Keratinocyte (primary cell): ENCODE data around the gene ARHGAP18. TPM values are rescaled to one million over a fixed set of nuclear protein-coding genes. Genes with fewer than 3 reads are reported as not detected.

Experiments
- DNase-seq: peaks from one replicate; pipeline ENCODE4 v3.0.0-alpha.2; 2011; ENCODE audit warnings: low read depth, missing footprints, low spot score
- FAIRE-seq: peaks from 2 replicates; lab custom pipeline; 2011; peaks lifted over from hg19 to GRCh38; lab: Jason Lieb, UNC
- H2AFZ ChIP-seq: 2 replicates; pipeline ENCODE4 v1.6.0; 2012; ENCODE audit warnings: low read length, control low read depth, inconsistent platforms; ENCODE audit not compliant: control insufficient read depth
- H3K27ac ChIP-seq: 2 replicates; pipeline ENCODE4 v1.5.1; 2011; ENCODE audit warnings: low read length; ENCODE audit not compliant: control insufficient read depth, insufficient read depth
- H3K27me3 ChIP-seq: 3 replicates; pipeline ENCODE4 v1.6.0; 2011; ENCODE audit warnings: low read length; ENCODE audit not compliant: control insufficient read depth, insufficient read depth; ENCODE audit errors: extremely low read depth
- H3K36me3 ChIP-seq, 2 experiments: 2 replicates in 1 of 2; 3 replicates in 1 of 2; pipeline ENCODE4 v1.5.1; 2011; ENCODE audit warnings: low read length in 2 of 2, mild to moderate bottlenecking in 1 of 2; ENCODE audit not compliant: control insufficient read depth in 2 of 2, insufficient read depth in 2 of 2; ENCODE audit errors: extremely low read depth in 1 of 2
- H3K4me1 ChIP-seq: 3 replicates; pipeline ENCODE4 v1.5.1; 2011; ENCODE audit warnings: low read length; ENCODE audit not compliant: control insufficient read depth, insufficient read depth; ENCODE audit errors: extremely low read depth
- H3K4me2 ChIP-seq: 3 replicates; pipeline ENCODE4 v1.6.0; 2011; ENCODE audit warnings: low read depth, low read length; ENCODE audit not compliant: control insufficient read depth, insufficient read depth; ENCODE audit errors: extremely low read depth
- H3K4me3 ChIP-seq, 3 experiments: fragments of 200-600 bp in 1 of 3; sonication (generic) in 1 of 3; 2 replicates in 2 of 3; 3 replicates in 1 of 3; pipeline ENCODE4 v1.5.1; 2011 to 2016; ENCODE audit warnings: low read length in 3 of 3, mild to moderate bottlenecking in 3 of 3, control low read depth in 2 of 3, inconsistent platforms in 1 of 3, low read depth in 1 of 3, mixed read lengths in 1 of 3, mixed run types in 1 of 3, moderate library complexity in 1 of 3; ENCODE audit not compliant: control insufficient read depth in 2 of 3, insufficient read depth in 2 of 3; ENCODE audit errors: extremely low read depth in 1 of 3
- H3K79me2 ChIP-seq: 2 replicates; pipeline ENCODE4 v1.6.0; 2012; ENCODE audit warnings: low read length; ENCODE audit not compliant: control insufficient read depth, insufficient read depth
- H3K9ac ChIP-seq: 3 replicates; pipeline ENCODE4 v1.6.0; 2011; ENCODE audit warnings: low read length; ENCODE audit not compliant: control insufficient read depth, insufficient read depth; ENCODE audit errors: extremely low read depth
- H3K9me1 ChIP-seq: 3 replicates; pipeline ENCODE4 v1.6.0; 2011; ENCODE audit warnings: low read length; ENCODE audit not compliant: control insufficient read depth, insufficient read depth; ENCODE audit errors: extremely low read depth
- H3K9me3 ChIP-seq: 2 replicates; pipeline ENCODE4 v1.5.1; 2012; ENCODE audit warnings: low read depth, low read length; ENCODE audit not compliant: control insufficient read depth
- H4K20me1 ChIP-seq: 3 replicates; pipeline ENCODE4 v1.6.0; 2011; ENCODE audit warnings: low read length; ENCODE audit not compliant: control insufficient read depth, insufficient read depth; ENCODE audit errors: extremely low read depth
- CTCF ChIP-seq, 3 experiments: IDR thresholded peaks in 1 of 3; conservative IDR thresholded peaks in 1 of 3; optimal IDR thresholded peaks in 1 of 3; 2 replicates in 2 of 3; 3 replicates in 1 of 3; pipeline versions ENCODE3 to v1.5.1; 2011; ENCODE audit warnings: low read length in 3 of 3, mild to moderate bottlenecking in 3 of 3, moderate library complexity in 2 of 3, control low read depth in 1 of 3, inconsistent platforms in 1 of 3; ENCODE audit not compliant: insufficient read depth in 2 of 3; ENCODE audit errors: extremely low read depth in 1 of 3
- EZH2 ChIP-seq: IDR thresholded peaks from one replicate; pipeline ENCODE4 v1.6.1; 2012; ENCODE audit warnings: inconsistent platforms, mild to moderate bottlenecking, low read length, moderate library complexity
- dilution Hi-C: fragments of 300-500 bp; cut with MboI; formaldehyde crosslinking; loops from one replicate; pipeline ENCODE4 v1.7.0; 2020; ENCODE audit warnings: low sequenced_read_pairs; ENCODE audit not compliant: extremely low pct_ligation_motif_present
- polyA plus RNA-seq, 5 experiments: library from polyadenylated mRNA; depleted of rRNA in 3 of 5; stranded (reverse) in 3 of 5; stranded (forward) in 1 of 5; unstranded in 1 of 5; fragments of >200 nt; gene quantifications; 1 replicate in 1 of 5; 2 replicates in 3 of 5; 3 replicates in 1 of 5; pipeline versions ENCODE4 v1.2.1 to v1.2.3, GENCODE V29; 2011 to 2012; ENCODE audit warnings: missing spikeins in 2 of 5, low read depth in 1 of 5, low replicate concordance in 1 of 5

ARHGAP18 gene
- polyA plus RNA-seq, 1 donor (not counting 4 experiments of a cell fraction or from before 2014, with no cell fraction given) = 17.7 TPM

GRCh38 chr6:129686941-129687627 is 22.9 kb downstream of the ARHGAP18 start:
- FAIRE-seq (peak; percentile 93), DNase-seq (no peak)
- Histone ChIP-seq H3K9me1 (no peaks in the 10 kb centered on the region), H3K27me3 (no peaks in the 10 kb centered on the region), H3K9ac (no peak overlapping the region), H3K9me3 (no peaks in the 10 kb centered on the region), H3K4me3 (no peak overlapping the region), H3K36me3 (peaks cover 2 to 4% of the 10 kb centered on the region in 2 experiments), H3K4me2 (peak overlapping the region; percentile 2), H3K27ac (peak overlapping the region; percentile 38), H4K20me1 (no peaks in the 10 kb centered on the region), H3K79me2 (peaks cover 64% of the 10 kb centered on the region), H3K4me1 (peaks cover 72% of the 10 kb centered on the region), H2AFZ (no peak overlapping the region)
- TF ChIP-seq EZH2 (no peak), CTCF (optimal IDR thresholded peaks at IDR 0.05 in 1 of 3, IDR thresholded peaks at IDR 0.05 in 1 of 3, conservative IDR thresholded peaks at IDR 0.05 in 1 of 3; ENCODE audit: extremely low read depth in 1 of 3, insufficient read depth in 2 of 3, low read length in 3 of 3) (no peak)
- dilution Hi-C loops = no loop called here

GRCh38 chr6:129685662-129686031 is 24.3 kb downstream of the ARHGAP18 start:
- TF ChIP-seq EZH2 (no peak), CTCF (optimal IDR thresholded peaks at IDR 0.05 in 1 of 3, IDR thresholded peaks at IDR 0.05 in 1 of 3, conservative IDR thresholded peaks at IDR 0.05 in 1 of 3; ENCODE audit: extremely low read depth in 1 of 3, insufficient read depth in 2 of 3, low read length in 3 of 3) (no peak)
- Histone ChIP-seq H4K20me1 (no peaks in the 10 kb centered on the region), H3K9me3 (no peaks in the 10 kb centered on the region), H3K36me3 (peaks cover 2 to 5% of the 10 kb centered on the region in 2 experiments), H3K9ac (no peak overlapping the region), H3K27ac (no peak overlapping the region), H3K79me2 (peaks cover 64% of the 10 kb centered on the region), H3K27me3 (no peaks in the 10 kb centered on the region), H2AFZ (no peak overlapping the region), H3K4me3 (no peak overlapping the region), H3K4me2 (no peak overlapping the region), H3K4me1 (peaks cover 79% of the 10 kb centered on the region), H3K9me1 (no peaks in the 10 kb centered on the region)
- dilution Hi-C loops = no loop called here
- DNase-seq (no peak), FAIRE-seq (no peak)
